HCT116 (cell line): ENCODE results near the gene LCAT. TPM values are rescaled to one million over a fixed set of nuclear protein-coding genes. Genes with fewer than 3 reads are reported as not detected.
A peak's percentile ranks its signal among the peaks of the same experiment; 100 is the strongest.

Experiments
- ATAC-seq: fragments of 200-7000 bp; cut with Tn5 transposase; 2 replicates; pipeline ENCODE4 v1.9.1; 2020; ENCODE audit warnings: mild to moderate bottlenecking, moderate library complexity
- BruUV-seq: library from RNA; stranded (reverse); fragments of 400-500 nt; replicated peaks from 2 replicates; lab custom pipeline; 2021; lab: Mats Ljungman, UMichigan
- CTCF ChIA-PET: fragments of 300-600 bp; sonication (Branson Sonifier 250); formaldehyde crosslinking; loops from one replicate; lab custom pipeline; 2021; ENCODE audit warnings: antibody characterized with exemption; lab: Charles Lee
- POLR2A ChIA-PET: fragments of 300-600, 350-600 bp; sonication (Branson Sonifier 250); formaldehyde crosslinking; loops from one replicate; lab custom pipeline; 2021; ENCODE audit warnings: antibody characterized with exemption; lab: Charles Lee
- RAD21 ChIA-PET, 2 experiments: fragments of 300-600 bp; sonication (Branson Sonifier 250); formaldehyde crosslinking; loops; one replicate each; lab custom pipeline; 2023; ENCODE audit warnings: low total read pairs in 2 of 2; ENCODE audit not compliant: uncharacterized antibody in 2 of 2, unreplicated experiment in 2 of 2, low non-redundant PET in 1 of 2; lab: Charles Lee
- DNase-seq: peaks from one replicate; pipeline ENCODE4 v3.0.0-alpha.2; 2010; ENCODE audit warnings: low read depth, low spot score
- H2AFZ ChIP-seq: fragments of 200-600 bp; shearing (Covaris generic), sonication (generic); 2 replicates; pipeline ENCODE4 v1.6.1; 2017; ENCODE audit warnings: low read depth, mixed run types, mixed read lengths, antibody characterized with exemption, low read length; ENCODE audit not compliant: poor library complexity, severe bottlenecking
- H3K27ac ChIP-seq: 2 replicates; pipeline ENCODE4 v1.5.1; 2012; ENCODE audit warnings: low read depth, low read length
- H3K27me3 ChIP-seq: fragments of 200-600 bp; sonication (generic); 2 replicates; pipeline ENCODE4 v1.6.1; 2016; ENCODE audit warnings: mixed run types, low read length, mixed read lengths; ENCODE audit not compliant: insufficient read depth
- H3K36me3 ChIP-seq, 2 experiments: fragments of 200-500 bp in 1 of 2; fragments of 200-600 bp in 1 of 2; sonication (Bioruptor generic) in 1 of 2; sonication (generic) in 1 of 2; 2 replicates each; pipeline versions ENCODE4 v1.5.1 to v1.6.1; 2014 to 2016; ENCODE audit warnings: low read length in 2 of 2, inconsistent platforms in 1 of 2, mixed read lengths in 1 of 2, mixed run types in 1 of 2; ENCODE audit not compliant: insufficient read depth in 2 of 2, control insufficient read depth in 1 of 2
- H3K4me1 ChIP-seq, 2 experiments: fragments of 200-600 bp in 1 of 2; sonication (generic) in 1 of 2; 2 replicates each; pipeline versions ENCODE4 v1.5.1 to v1.6.1; 2012 to 2017; ENCODE audit warnings: low read length in 2 of 2, inconsistent platforms in 1 of 2, mild to moderate bottlenecking in 1 of 2, mixed read lengths in 1 of 2, mixed run types in 1 of 2, moderate library complexity in 1 of 2; ENCODE audit not compliant: insufficient read depth in 2 of 2, control insufficient read depth in 1 of 2
- H3K4me2 ChIP-seq: fragments of 200-600 bp; sonication (generic); 2 replicates; pipeline ENCODE4 v1.6.1; 2017; ENCODE audit warnings: mixed run types, low read length, mixed read lengths
- H3K4me3 ChIP-seq, 2 experiments: fragments of 200-600 bp in 1 of 2; sonication (generic) in 1 of 2; replicated peaks in 1 of 2; 2 replicates each; pipeline ENCODE4 v1.5.1; 2011 to 2016; ENCODE audit warnings: low read length in 2 of 2, control low read depth in 1 of 2, low read depth in 1 of 2, mild to moderate bottlenecking in 1 of 2, mixed read lengths in 1 of 2, mixed run types in 1 of 2
- H3K79me2 ChIP-seq: fragments of 200-600 bp; sonication (generic); 2 replicates; pipeline ENCODE4 v1.6.1; 2017; ENCODE audit warnings: mild to moderate bottlenecking, mixed run types, low read length, moderate library complexity, mixed read lengths; ENCODE audit not compliant: insufficient read depth
- H3K9ac ChIP-seq: fragments of 200-600 bp; sonication (generic); 2 replicates; pipeline ENCODE4 v1.6.1; 2016; ENCODE audit warnings: low read length, mixed read lengths
- H3K9me2 ChIP-seq: fragments of 200-600 bp; sonication (generic), shearing (Covaris generic); 2 replicates; pipeline ENCODE4 v1.6.1; 2017; ENCODE audit warnings: mixed run types, mild to moderate bottlenecking, moderate library complexity; ENCODE audit not compliant: insufficient read depth
- H3K9me3 ChIP-seq, 2 experiments: fragments of 200-500 bp in 1 of 2; fragments of 200-600 bp in 1 of 2; sonication (Bioruptor generic) in 1 of 2; sonication (generic) in 1 of 2; 2 replicates each; pipeline ENCODE4 v1.6.1; 2014 to 2017; ENCODE audit warnings: low read length in 2 of 2, mixed read lengths in 2 of 2, inconsistent platforms in 1 of 2, low read depth in 1 of 2, mild to moderate bottlenecking in 1 of 2, mixed run types in 1 of 2, moderate library complexity in 1 of 2; ENCODE audit not compliant: control insufficient read depth in 1 of 2, insufficient read depth in 1 of 2
- H4K20me1 ChIP-seq: fragments of 200-600 bp; sonication (generic), shearing (Covaris generic); 2 replicates; pipeline ENCODE4 v1.6.1; 2017; ENCODE audit warnings: mixed run types, mild to moderate bottlenecking, moderate library complexity; ENCODE audit not compliant: insufficient read depth
- ATF3 ChIP-seq: IDR thresholded peaks from 2 replicates; pipeline ENCODE4 v1.6.1; 2012
- CBX3 ChIP-seq: IDR thresholded peaks from 2 replicates; pipeline ENCODE4 v1.6.1; 2012; ENCODE audit warnings: low read depth
- CEBPB ChIP-seq: IDR thresholded peaks from 2 replicates; pipeline ENCODE4 v1.6.1; 2012; ENCODE audit warnings: low read depth
- CTCF ChIP-seq, 3 experiments: fragments of 200-600 bp in 1 of 3; sonication (generic) in 1 of 3; IDR thresholded peaks in 2 of 3; conservative IDR thresholded peaks in 1 of 3; 2 replicates each; pipeline ENCODE4 v1.5.1; 2012 to 2017; ENCODE audit warnings: low read depth in 2 of 3, low read length in 2 of 3, antibody characterized with exemption in 1 of 3, borderline replicate concordance in 1 of 3, control low read depth in 1 of 3, mild to moderate bottlenecking in 1 of 3, mixed read lengths in 1 of 3, mixed run types in 1 of 3, moderate library complexity in 1 of 3; ENCODE audit not compliant: insufficient read depth in 1 of 3
- ELF1 ChIP-seq: IDR thresholded peaks from 2 replicates; pipeline ENCODE4 v1.6.1; 2012; ENCODE audit warnings: low read depth, borderline replicate concordance
- EZH2 ChIP-seq: fragments of 200-600 bp; sonication (generic); IDR thresholded peaks from 2 replicates; pipeline ENCODE4 v1.6.1; 2017; ENCODE audit warnings: antibody characterized with exemption, mixed run types
- EZH2phosphoT487 ChIP-seq: fragments of 200-600 bp; IDR thresholded peaks from 2 replicates; pipeline ENCODE4 v1.6.1; 2018; ENCODE audit warnings: antibody characterized with exemption, borderline replicate concordance
- FOSL1 ChIP-seq: IDR thresholded peaks from 2 replicates; pipeline ENCODE4 v1.6.1; 2012; ENCODE audit warnings: low read depth
- JUND ChIP-seq: IDR thresholded peaks from 2 replicates; pipeline ENCODE4 v1.6.1; 2012
- MAX ChIP-seq: IDR thresholded peaks from 2 replicates; pipeline ENCODE4 v1.6.1; 2012
- POLR2A ChIP-seq: IDR thresholded peaks from 2 replicates; pipeline ENCODE4 v1.7.0; 2011; ENCODE audit warnings: borderline replicate concordance; ENCODE audit not compliant: insufficient read depth, insufficient read length; ENCODE audit errors: extremely low read depth
- SIN3A ChIP-seq: IDR thresholded peaks from 2 replicates; pipeline ENCODE4 v1.6.1; 2012; ENCODE audit warnings: low read depth
- SP1 ChIP-seq: IDR thresholded peaks from 2 replicates; pipeline ENCODE4 v1.6.1; 2012; ENCODE audit warnings: low read depth
- SRF ChIP-seq: IDR thresholded peaks from 2 replicates; pipeline ENCODE4 v1.6.1; 2012; ENCODE audit warnings: low read depth
- ZFX ChIP-seq: fragments of 450-650 bp; IDR thresholded peaks from 2 replicates; pipeline ENCODE4 v1.6.1; 2017
- ZNF274 ChIP-seq: fragments of 200-500 bp; sonication (Bioruptor generic); IDR thresholded peaks from 2 replicates; pipeline ENCODE4 v1.6.1; 2014; ENCODE audit warnings: mild to moderate bottlenecking, low read depth, low read length, inconsistent platforms
- intact Hi-C: fragments of 100-400 bp; cut with micrococcal nuclease; formaldehyde crosslinking; loops from 2 replicates; pipeline ENCODE4 v1.10.0; 2022
- total RNA-seq: library from RNA; stranded (reverse); gene quantifications from one replicate; pipeline ENCODE4 v1.2.1, GENCODE V29; 2021; ENCODE audit not compliant: unreplicated experiment

LCAT gene
- total RNA-seq, 1 experiment from 2014 or later = 17.6 TPM

GRCh38 chr16:67893743-67894399, 50.0 kb downstream of the LCAT start:
- ChIA-PET POLR2A (no interaction called here), CTCF (interaction anchor here (1.1 kb wide), 1 partner anchor 11 kb away, joined by 4 read pairs; no protein-coding TSS in a partner anchor), RAD21 (interaction anchor here in 1 of 2 experiments (1.1 kb wide), 1 partner anchor 77 kb away, joined by 7 read pairs; no protein-coding TSS in a partner anchor)
- no peaks in the 10 kb centered on the region for H3K27me3 ChIP-seq
- no peaks in the 10 kb centered on the region for H3K9me3 ChIP-seq
- DNase-seq (no peak), ATAC-seq (no peak)
- intact Hi-C loops = no loop called here
- H3K36me3 ChIP-seq = no peaks in the 10 kb centered on the region
- H3K79me2 ChIP-seq = peaks cover 45% of the 10 kb centered on the region
- no peak overlapping the region for H2AFZ ChIP-seq
- BruUV-seq = TSS peak; percentile 55
- peaks cover 13% of the 10 kb centered on the region in 2 experiments for H3K4me1 ChIP-seq
- H4K20me1 ChIP-seq = no peaks in the 10 kb centered on the region
- H3K9ac ChIP-seq = peak overlapping the region; percentile 97
- H3K9me2 ChIP-seq = no peaks in the 10 kb centered on the region
- peak overlapping the region; percentile 78 for H3K27ac ChIP-seq
- peak overlapping the region; percentile 91 to 98 for H3K4me3 ChIP-seq
- TF ChIP-seq ELF1 = no peak
- 0 out of 2 replicates have a peak, but pooled peaks have one; percentile 35 for TF ChIP-seq ZFX
- peak overlapping the region; percentile 76 for H3K4me2 ChIP-seq

- Histone ChIP-seq H3K27ac (peak within 1 kb of the TSS; percentile 78), H3K36me3 (no peaks in the 10 kb centered on the region), H3K27me3 (no peaks in the 10 kb centered on the region), H3K9me2 (no peaks in the 10 kb centered on the region), H2AFZ (peak within 1 kb of the TSS; percentile 1), H3K4me1 (peaks cover 13% of the 10 kb centered on the region in 2 experiments), H3K79me2 (peaks cover 43% of the 10 kb centered on the region), H3K9ac (peak within 1 kb of the TSS; percentile 97), H4K20me1 (no peaks in the 10 kb centered on the region), H3K9me3 (no peaks in the 10 kb centered on the region), H3K4me3 (peak within 1 kb of the TSS; percentile 91 to 98), H3K4me2 (peak within 1 kb of the TSS; percentile 76)
- intact Hi-C loops = no loop called here
- BruUV-seq = no TSS peak
- RAD21 ChIA-PET = no interaction called here
- ATAC-seq (peak; percentile 99), DNase-seq (peak; percentile 88)
- CTCF ChIA-PET = interaction anchor here (0.6 to 1.1 kb wide), 2 partner anchors 10 to 366 kb away, joined by 3 to 4 read pairs; no protein-coding TSS in a partner anchor
- POLR2A ChIA-PET = no interaction called here
- TF ChIP-seq CEBPB (no peak), ATF3 (no peak), JUND (no peak), EZH2 (no peak), EZH2phosphoT487 (no peak), SRF (peak; percentile 88), CBX3 (no peak), POLR2A (peak; percentile 53), SIN3A (0 out of 2 replicates have a peak, but pooled peaks have one; percentile 29), ZFX (peak; percentile 99), ZNF274 (no peak), MAX (no peak), CTCF (IDR thresholded peaks at IDR 0.05 in 2 of 3, conservative IDR thresholded peaks at IDR 0.05 in 1 of 3; ENCODE audit: borderline replicate concordance in 1 of 3, insufficient read depth in 1 of 3, low read depth in 2 of 3, low read length in 2 of 3) (no peak), FOSL1 (no peak), SP1 (peak; percentile 71), ELF1 (no peak)
Measured at GRCh38 chr16:67892899-67893742, 50.8 kb downstream of the LCAT start, which contains the start of gene PSKH1. Gene PSKH1 (plus strand): TSS chr16:67893254. CDS start chr16:67908750, 15,496 bp downstream.
